ENCODE data around the gene AGRN. TPM values are rescaled to one million over a fixed set of nuclear protein-coding genes. Genes with fewer than 3 reads are reported as not detected.

Gene AGRN
- total RNA-seq, 4 donors from 2014 or later: 8.2 to 86.9 (median 26.2) TPM

DNA sequence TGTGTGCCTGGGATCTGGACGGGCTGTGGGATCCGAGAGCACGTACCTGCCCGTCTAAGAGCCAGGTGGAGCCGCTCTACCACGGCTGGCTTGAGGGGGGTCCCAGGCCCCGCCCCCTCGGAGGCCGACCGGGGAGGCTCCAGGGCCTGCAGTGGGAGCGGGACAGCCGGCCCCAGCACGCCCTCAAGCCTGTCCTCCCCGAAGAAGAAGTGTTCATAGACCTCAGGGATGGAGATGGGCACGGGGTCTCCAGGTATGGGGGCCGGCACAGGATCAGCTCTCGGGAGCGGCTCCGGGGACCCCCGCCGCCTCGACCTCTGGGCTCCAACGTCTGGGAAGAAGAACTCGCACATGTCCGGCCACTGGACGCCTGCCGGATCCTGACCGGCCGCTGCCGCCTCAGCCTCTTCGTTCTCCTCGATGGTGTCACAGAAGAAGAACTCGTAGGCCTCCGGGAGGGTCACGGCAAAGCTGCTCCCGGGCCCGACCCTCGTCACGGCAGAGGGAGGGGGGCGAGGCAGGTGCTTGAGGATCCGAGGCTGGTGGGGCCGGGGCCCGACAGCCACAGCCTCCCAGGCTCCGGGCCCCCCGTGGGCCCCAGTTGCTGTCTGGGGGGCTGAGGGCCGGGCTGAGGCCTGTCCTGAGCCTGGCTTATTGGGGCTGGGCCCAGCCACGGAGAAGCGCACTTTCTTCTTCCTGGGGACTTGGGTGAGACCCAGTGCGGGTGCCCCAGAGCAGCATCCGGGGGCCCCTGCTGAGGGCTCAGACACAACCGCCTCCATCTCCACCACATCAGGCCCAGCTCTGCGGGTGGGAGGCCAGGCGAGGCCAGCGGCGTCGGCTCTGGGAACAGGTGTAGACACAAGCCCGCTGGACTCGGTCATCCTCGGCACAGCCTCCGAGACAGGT lies 40.8 kb upstream of the AGRN start:
- Histone ChIP-seq H3K4me3 (no peak overlapping the region), H3K9me3 (no peaks in the 10 kb centered on the region), H3K4me1 (peaks cover 0 to 7% of the 10 kb centered on the region in 2 donors), H3K36me3 (no peaks in the 10 kb centered on the region), H3K27ac (no peak overlapping the region), H3K27me3 (peaks cover 0 to 3% of the 10 kb centered on the region in 2 donors)
- DNase-seq: peak in 1 of 2 donors; percentile 11
- intact Hi-C loops (cut with DNase I; ENCODE audit: low total_unique reads): loop anchor here (10.0 kb wide), 2 partner anchors 74 to 256 kb away; partner anchors contain the start of genes B3GALT6 and SDF4
- TF ChIP-seq POLR2A (IDR thresholded peaks at IDR 0.05): no peak
- no peak for TF ChIP-seq CTCF (IDR thresholded peaks at IDR 0.05)

DNA sequence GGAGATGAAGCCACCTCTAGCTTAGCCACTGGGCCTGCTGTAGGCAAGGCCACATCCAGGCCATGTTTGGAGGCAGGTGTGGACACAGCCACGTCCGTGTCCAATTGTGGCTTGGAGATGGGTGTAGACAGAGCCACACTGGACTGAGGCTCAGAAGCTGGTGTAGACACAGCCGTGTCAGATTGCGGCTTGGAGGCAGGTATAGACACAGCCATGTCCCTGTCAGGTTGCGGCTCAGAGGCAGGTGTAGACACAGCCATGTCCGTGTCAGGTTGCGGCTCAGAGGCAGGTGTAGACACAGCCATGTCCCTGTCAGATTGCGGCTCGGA lies 40.2 kb upstream of the AGRN start:
- no peak for DNase-seq
- Histone ChIP-seq H3K27ac (no peak overlapping the region), H3K9me3 (no peaks in the 10 kb centered on the region), H3K4me1 (peaks cover 0 to 7% of the 10 kb centered on the region in 2 donors), H3K27me3 (peaks cover 0 to 3% of the 10 kb centered on the region in 2 donors), H3K36me3 (no peaks in the 10 kb centered on the region), H3K4me3 (no peak overlapping the region)
- TF ChIP-seq POLR2A (IDR thresholded peaks at IDR 0.05) (no peak), CTCF (IDR thresholded peaks at IDR 0.05) (no peak)
- intact Hi-C loops (cut with DNase I; ENCODE audit: low total_unique reads): loop anchor here (10.0 kb wide), 3 partner anchors 75 to 255 kb away; partner anchors contain the start of genes B3GALT6 and SDF4

DNA sequence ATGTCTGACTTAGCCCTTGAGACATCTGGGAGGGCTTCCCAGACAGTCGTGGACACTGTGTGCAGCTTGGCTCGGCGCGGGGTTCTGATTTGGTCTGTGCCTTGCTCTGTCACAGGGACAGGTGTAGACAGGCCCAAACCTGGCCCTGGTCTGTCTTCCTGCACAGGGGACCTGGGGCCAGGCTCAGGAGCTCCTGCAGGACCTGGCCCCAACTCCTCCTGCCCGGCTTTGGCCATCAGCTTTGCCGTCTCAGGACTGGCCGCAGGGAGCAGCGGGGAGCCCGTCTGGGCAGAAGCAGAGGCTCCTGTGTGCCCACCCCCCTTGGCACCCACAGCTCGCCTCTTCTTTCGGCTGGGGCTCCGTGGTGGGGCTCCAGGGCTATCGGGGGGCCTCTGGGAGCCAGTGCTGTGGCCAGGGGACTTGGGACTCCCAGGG lies 39.8 kb upstream of the AGRN start:
- no peaks in the 10 kb centered on the region for H3K36me3 ChIP-seq
- DNase-seq: no peak
- H3K4me3 ChIP-seq: no peak overlapping the region
- TF ChIP-seq CTCF (IDR thresholded peaks at IDR 0.05): no peak
- TF ChIP-seq POLR2A (IDR thresholded peaks at IDR 0.05): no peak
- H3K9me3 ChIP-seq: no peaks in the 10 kb centered on the region
- no peak overlapping the region for H3K27ac ChIP-seq
- H3K4me1 ChIP-seq: peaks cover 0 to 7% of the 10 kb centered on the region in 2 donors
- intact Hi-C loops (cut with DNase I; ENCODE audit: low total_unique reads): loop anchor here (10.0 kb wide), 1 partner anchor 85 kb away; no protein-coding TSS in a partner anchor
- H3K27me3 ChIP-seq: peaks cover 0 to 3% of the 10 kb centered on the region in 2 donors

- Histone ChIP-seq H3K27ac (no peak overlapping the region), H3K9me3 (no peaks in the 10 kb centered on the region), H3K4me1 (peaks cover 0 to 6% of the 10 kb centered on the region in 2 donors), H3K4me3 (no peak overlapping the region), H3K27me3 (peaks cover 0 to 3% of the 10 kb centered on the region in 2 donors), H3K36me3 (no peaks in the 10 kb centered on the region)
- intact Hi-C loops (cut with DNase I; ENCODE audit: low total_unique reads): loop anchor here (10.0 kb wide), 1 partner anchor 84 kb away; no protein-coding TSS in a partner anchor
- DNase-seq: no peak
- no peak for TF ChIP-seq CTCF (IDR thresholded peaks at IDR 0.05)
- no peak for TF ChIP-seq POLR2A (IDR thresholded peaks at IDR 0.05)
Observed at GRCh38 chr1:980602-981395, 39.1 kb upstream of the AGRN start.
